Activated effector memory CD4-positive, alpha-beta T cell treated with Interleukin-2 at 50 U/mL for 16 hours (primary cell): ENCODE data around the gene WNK1.
"Not testable (repeated sequence)": the region's sequence is repeated elsewhere in the genome, so short reads cannot be mapped to it uniquely, and the experiment has no call there.

Source experiments
- DNase-seq: peaks from one replicate; pipeline ENCODE4 v3.0.0-alpha.2; 2020

Gene WNK1

DNA sequence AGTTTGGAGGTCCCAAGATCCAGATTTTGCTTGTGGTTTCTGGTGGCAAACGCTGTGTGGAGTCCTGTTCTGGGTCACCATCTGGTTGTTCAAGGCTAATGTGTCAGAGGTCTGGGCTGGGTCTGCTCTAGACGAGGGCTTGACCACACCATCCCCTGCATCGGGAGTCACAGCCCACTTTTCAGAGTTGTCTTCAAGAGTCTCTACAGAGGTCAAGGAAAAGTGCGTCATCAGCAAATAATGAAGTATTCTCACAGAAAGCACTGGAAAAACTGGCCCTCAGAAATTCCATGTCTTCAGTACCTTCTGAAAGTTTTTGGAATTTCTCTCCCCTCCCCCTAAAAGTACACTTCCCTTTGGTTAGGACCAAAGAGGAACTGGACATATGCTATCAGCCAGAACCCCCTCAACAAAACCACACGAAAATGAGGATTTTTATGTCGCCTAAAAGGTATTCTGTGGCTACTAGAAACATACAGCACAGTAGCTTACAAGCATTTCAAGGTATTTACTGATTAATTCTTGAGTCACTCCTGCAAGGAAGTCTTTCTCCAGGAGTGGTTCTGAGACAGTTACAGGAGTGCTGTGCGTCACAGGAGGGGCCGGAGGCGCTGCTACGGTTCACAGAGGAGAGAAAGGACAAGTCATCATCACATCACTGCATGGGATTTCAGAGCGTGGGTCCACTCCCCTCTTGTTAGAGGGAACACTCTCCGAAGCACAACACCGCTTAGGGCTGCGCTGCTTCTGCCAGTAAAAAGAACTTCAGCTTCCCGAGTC is 161.7 kb downstream of the WNK1 start:
- DNase-seq, result no peak

DNA sequence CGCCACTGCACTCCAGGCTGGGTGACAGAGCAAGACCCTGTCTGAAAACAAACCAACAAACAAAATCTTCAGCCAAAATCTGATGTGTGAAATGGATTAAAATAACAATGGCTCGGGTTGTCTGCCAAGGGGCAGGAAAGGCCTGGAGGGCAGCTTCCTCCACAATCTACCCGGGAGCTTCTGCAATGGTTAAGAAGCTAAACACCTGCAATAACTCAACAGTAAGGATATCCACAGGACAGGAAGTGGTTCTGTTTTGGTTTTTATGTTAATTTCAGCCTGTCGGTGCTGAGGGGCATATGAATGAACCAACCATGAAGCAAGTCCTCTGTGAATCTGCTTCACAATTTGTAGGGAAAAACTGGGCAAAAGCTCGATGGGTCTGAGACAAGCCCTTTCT is 162.7 kb downstream of the WNK1 start:
- no peak for DNase-seq

DNA sequence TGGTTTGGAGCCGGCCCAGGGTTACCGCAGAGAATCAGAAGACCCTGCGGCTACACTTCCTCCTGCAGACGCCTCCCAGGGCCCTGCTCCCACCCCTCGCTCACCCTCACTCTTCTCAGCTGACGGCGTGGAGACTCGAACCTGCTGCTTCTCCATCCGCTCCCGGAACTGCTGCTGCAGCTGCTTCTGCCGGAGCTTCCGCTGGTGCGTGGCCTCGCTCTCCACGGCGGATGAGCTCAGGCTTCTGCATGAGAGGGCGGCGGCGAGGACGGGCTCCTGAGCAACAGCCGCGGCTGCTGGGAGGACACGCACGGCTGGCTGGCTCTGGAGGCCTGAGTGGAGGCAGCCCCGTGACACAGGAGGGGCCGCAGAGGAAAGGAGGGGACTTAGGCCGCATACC is 163.9 kb downstream of the WNK1 start:
- DNase-seq, result no peak

DNA sequence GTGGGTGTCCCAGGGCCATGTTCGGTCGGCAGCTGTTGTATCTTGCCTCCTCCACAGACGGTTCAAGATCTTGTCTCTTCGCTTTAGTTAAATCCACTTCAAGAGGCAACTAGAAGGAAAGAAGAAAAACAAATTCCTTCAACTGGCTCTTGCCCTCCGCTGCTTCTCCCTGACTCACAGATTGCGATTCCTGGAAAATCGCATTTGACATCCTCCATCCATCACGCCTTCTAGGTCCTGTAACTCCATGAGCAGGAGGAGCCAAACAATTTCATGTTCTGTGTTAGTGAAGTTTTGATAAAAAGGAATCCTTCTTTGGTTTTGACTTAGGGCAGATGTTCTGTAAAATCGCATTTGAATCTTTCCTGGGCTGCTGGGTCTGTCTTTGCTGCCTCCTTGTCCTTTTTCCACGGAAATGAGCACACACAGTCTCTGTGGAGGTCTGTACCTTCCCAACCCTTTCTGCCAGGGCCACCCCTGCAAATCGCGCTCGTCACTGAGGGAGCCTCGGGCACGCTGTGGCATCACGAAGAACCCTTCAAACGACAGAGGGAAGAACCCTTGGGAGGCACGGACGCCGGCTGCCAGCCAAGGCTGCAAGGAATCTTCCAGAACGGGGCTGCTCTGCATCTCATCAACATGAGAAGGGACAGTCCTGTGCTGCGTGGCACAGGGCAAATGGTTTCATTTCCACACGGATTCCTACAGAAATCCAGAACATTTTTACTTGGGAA is 164.5 kb downstream of the WNK1 start:
- no peak for DNase-seq

DNA sequence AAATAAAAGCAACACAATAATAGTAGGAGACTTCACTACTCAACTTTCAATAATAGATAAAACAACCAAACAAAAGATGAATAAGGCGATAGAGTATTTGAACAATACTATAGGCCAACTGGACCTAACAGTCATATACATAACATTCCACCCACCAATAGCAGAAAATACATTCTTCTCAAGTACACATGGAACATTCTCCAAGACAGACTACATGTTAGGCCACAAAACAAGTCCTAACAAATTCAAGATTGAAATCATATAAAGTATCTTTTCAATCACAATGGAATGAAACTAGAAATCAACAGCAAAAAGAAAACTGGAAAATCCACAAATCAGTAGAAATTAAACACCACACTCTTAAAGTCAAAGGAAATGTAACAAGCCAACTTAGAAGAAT is 168.3 kb downstream of the WNK1 start:
- no peak for DNase-seq

DNA sequence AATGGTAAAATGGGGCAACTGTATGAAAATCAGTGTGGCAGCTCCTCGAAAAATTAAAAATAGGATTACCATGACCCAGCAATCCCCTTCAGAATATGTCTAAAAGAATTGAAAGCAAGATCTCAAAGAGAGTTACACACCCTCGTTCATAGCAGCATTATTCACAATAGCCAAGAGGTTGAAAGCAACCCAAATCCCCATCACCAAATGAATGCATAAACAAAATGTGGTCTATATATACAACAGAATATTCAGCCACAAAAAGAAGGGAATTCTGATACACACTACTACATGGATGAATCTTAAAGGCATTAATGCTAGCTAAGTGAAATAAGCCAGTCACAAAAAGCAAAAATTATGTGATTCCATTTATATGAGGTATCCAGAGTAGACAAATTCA is 169.9 kb downstream of the WNK1 start:
- DNase-seq, result no peak

DNA sequence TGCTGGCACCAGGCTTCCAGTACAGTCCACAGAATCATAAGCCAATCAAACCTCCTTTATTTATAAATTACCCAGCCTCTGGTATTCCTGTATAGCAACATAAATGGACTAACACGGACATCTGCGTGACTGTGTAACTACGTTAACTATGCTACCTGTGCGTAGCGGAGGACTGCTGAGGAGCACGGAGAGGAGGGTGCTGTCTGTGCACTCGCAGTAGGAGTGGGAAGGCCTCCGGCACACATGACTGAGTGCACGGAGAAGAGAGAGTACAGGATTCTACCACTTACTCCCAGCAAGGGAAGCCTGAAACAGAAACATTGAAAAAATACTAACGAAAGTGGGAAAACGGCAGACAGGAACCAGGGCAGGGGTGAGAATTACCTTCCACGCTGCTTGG is 174.3 kb downstream of the WNK1 start:
- DNase-seq, result no peak

DNA sequence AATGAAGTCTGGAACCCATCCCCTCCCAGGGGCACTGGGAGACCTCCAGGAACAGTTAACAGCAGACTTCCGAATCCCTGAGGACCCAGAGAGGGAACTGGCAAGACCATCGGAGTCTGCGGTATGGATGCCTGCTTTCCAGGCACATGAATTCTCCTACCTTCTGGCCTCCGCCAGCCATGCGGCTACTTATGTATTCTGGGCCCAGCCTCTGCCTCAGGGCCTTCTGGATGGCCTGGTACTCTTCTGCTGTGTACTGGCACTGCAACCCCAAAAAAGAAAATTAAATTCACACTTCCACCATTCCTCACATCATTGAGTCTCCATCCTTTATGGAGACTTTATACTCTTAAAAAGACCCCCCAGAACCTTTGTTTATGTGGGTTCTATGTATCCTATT is 178.7 kb downstream of the WNK1 start:
- DNase-seq, result no peak

DNA sequence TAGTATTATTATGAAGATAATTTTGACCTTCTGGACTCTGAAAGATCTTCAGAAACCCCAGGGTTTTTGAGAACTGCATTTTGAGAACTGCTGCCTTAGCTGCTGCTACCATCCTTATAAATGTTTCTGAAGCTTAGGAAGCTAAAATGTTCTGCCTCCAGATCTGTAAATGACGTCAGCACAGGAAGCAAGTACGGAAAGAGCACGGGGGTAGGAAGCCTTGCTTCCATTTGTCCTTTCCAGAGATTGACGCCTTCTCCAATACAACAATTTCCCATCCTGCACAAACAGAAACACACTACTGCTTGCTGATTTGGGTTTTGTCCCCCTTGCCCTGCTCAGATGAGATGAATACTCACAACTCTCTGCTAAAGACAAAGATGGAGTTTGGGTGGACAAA is 179.2 kb downstream of the WNK1 start:
- DNase-seq, result no peak

DNA sequence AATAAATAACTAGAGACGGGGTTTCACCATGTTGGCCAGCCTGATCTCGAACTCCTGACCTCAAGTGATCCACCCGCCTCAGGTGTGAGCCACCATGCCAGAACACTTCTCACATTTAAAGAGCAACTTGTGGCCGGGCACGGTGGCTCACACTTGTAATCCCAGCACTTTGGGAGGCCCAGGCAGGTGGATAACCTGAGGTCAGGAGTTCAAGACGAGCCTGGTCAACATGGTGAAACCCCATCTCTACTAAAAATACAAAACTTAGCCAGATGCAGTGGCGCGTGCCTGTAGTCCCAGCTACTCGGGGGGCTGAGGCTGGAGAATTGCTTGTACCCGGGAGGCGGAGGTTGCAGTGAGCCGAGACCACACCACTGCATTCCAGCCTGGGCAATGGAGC is 183.5 kb downstream of the WNK1 start:
- not testable (repeated sequence) for DNase-seq

DNA sequence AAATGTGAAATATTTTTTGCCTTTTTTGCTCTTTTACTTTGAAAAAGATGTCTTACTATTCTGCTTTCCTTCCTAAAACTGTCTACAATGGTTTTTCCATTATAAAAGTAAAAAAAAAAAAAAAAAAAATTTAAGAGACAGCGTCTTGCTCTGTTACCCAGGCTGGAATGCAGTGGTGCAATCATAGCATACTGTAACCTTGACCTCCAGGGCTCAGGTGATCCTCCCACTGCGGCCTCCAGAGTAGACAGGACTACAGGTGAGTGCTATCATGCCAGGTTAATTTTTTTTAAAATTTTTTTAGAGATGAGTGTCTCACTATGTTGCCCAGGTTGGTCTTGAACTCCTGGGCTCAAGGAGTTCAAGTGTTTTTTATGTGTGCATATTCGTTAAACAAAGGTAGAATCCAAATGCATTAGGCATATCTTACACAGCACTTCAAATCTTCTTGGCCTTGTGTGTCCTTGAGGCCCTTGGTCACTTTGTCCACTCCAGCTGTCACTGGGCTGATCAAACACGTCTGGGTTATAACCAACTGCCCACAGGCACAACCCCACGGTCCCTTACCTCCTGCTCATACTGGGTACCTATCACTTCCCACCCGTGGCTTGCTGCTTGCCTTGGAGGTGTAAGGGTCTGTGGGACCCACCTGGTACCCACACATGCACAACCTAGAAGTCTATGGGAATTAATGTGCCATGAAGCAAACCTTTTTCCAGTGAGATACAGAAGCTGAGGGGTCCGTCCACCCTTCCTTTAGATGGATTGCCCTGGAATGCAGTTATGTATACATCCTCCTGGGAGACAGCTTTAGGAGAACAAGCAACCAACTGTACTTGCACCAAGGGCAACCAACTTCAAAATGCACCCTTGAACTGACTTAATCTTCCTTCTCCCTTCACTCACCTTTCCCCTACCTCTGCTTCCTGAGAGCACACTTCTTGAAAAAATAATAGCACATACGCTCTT is 184.3 kb downstream of the WNK1 start:
- no peak for DNase-seq

DNA sequence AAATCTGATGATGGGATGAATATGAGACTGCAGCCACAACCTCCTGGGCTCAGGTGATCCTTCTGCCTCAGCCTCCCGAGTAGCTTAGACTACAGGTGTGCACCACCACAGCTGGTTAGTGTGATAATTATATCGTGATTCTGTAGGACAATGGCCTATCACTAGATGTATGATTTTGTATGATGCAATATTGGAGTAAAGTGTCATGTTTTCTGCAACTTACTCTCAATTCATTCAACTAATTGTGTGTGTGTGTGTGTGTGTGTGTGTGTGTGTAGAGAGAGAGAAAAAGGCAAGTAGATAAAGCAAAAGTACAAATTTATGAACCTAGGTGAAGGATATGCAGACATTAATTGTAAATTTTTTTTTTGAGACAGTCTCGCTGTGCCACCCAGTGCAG is 186.4 kb downstream of the WNK1 start:
- DNase-seq, result no peak

DNA sequence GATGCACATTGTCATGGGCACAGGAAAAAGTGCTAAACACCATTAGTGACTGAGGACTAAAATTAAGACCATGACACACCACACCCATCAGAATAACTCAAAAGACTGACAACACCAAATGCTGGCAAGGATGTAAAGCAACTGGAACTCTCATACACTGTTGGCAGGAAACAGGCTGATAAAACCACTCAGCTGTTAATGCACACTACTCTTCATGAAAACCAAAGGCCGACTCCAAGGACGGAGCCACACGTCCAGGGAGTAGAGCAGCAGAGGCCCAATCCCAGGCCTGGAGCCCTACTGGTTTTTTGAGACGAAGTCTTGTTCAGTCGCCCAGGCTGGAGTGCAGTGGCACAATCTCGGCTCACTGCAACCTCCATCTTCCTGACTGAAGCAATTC is 190.7 kb downstream of the WNK1 start:
- DNase-seq, result no peak

DNA sequence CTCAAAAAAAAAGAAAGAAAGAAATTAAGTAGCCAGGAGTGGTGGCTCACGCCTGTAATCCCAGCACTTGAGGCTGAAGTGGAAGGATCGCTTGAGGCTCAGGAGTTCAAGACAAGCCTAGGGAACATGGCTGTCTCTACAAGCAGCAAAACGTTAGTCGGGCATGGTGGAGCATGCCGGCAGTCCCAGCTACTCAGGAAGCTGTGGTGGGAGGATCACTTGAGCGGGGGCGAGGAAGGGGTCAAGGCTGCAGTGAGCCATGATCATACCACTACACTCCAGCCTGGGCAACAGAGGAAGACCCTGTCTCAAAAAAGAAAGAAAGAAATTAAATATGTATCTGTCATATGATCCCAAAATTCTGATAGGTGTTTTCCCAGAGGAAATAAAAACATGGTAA is 191.8 kb downstream of the WNK1 start:
- DNase-seq, result no peak

DNA sequence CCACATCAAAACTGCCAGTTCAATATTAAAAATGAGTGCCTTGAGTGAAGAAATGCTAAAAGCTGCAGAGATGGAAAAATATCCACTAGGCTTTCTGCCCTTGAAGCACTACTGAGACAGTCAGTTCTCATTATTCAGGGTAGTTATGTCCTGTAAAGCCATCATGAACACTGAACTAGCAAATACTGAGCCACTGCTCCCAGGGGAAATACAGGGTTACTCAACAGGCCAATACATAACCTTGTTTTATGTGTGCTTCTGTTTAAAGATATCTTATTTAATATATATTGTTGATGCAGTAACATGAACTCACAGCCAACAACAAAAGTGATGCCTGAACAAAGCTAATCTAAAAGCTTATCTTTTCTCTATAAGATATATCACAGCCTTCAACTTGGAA is 193.8 kb downstream of the WNK1 start:
- DNase-seq, result no peak

DNA sequence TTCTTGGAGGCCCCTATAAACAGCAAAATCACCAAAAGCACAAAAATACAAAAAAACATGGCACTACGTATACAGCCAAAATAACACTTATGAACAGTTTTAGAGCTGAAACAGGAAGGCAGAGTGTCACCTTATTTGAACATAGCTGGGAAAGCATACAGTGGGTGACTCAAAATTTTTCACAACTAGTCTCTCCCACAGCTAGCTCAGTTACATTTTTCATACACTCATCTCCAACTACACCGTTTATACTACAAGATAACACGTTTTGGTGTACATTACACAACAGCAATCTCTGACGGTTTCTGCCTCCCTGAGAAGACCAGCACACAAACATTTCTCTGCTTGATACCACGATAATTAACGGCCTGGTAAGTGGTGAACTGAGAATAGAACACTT is 194.3 kb downstream of the WNK1 start:
- no peak for DNase-seq

DNA sequence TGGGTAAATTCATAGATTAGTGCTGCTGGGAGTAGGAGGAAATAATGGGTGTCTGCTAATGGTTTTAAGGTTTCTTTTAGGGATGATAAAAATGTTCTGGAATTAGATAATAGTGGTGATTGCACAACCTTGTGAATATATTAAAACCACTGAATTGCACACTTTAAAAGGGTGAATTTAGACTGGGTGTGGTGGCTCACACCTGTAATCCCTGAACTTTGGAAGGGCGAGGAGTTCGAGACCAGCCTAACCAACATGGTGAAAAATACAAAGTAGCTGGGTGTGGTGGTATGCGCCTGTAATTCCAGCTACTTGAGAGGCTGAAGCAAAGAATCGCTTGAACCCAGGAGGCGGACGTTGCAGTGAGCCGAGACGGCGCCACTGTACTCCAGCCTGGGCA is 195.9 kb downstream of the WNK1 start:
- DNase-seq, result no peak

DNA sequence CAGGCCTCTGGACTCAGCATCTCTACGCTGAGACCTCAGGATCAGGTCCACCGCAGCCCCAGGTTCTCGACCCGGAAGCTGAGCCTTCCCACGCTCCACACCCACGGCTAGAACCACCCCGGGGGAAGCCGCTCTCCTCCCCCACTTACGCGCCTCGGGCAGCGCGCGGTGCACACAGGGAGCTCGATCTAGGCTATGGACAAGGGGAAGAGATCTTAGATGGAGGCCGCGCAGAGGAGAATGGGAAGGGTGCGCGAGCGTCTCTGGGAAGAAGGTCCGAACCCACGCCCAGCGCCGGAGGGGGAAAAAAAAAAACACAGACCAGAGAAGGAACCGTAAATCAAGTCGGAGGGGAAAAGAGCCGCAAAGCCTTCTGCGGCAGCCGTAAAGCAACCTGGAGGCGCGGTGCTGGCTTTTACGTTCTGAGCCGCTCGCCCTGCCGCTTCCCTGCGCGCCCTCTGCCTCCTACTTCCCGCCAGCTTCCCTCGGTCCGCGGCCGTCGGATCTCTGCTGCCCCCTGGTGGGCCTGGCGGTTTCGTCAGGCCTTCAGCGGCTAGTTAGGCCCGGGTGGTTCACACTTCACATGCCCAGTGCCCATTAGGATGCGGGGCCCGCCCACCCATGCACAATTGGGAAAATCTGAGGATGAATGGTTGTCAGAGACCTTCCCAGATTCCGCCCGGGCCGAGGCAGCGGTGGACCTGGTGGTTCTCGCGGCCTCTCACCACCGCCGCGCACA is 197.2 kb downstream of the WNK1 start, which contains the start of gene RAD52:
RAD52 (minus strand) TSS at position 242 of the 739 bp plus-strand sequence. CDS start 16,636 bp downstream, outside the sequence.
- DNase-seq, result peak; percentile 95

DNA sequence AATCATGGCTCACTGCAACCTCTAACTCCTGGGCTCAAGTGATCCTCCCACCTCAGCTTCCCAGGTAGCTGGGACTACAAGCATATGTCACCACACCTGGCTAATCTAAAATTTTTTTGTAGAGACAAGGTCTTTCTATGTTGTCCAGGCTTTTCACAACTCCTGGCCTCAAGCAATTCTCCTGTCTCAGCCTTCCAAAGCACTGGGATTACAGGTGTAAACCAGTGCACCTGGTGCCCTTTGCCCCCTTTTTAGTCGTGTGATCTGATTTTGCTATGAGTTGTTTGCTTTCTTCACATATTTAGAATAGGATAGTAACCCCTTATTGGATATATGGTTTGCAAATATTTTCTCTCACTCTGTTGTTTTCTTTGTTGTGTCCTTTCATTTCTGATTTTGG is 198.8 kb downstream of the WNK1 start:
- DNase-seq, result no peak

DNA sequence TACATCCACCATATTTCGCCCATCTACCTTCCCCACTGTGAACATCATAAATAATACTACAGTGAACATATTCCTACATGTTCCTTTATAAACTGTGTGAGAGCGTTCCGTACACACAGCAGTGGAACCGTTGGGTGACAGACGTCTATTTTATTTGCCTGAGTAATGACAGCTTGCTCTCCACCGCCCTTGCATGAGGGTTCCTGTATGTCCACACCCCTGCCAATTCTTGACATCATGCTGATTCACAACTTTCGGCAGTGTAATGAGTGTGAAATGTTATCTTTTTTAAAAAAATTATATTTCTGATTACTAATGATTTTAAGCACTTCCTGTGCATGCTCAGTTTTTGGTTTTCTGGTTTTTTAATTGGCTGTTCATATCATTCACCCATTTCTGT is 201.4 kb downstream of the WNK1 start:
- DNase-seq, result no peak

DNA sequence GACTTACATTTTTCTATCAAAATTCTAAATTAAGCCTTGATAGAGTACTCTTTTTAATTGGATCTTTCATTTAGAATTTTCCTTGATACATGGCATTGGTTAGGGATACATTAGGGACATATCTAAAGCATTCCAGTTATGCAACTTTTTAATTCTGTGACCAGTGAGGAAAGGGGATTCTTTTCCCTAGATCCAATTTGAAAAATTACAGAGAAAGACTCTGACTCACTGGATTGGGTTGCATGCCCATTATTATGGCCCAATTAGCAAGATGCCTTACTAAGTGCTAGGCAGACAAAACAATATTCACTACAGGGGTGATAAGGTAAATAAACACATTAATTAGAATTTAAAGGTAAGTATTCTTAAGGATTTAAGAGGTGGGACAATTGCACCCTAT is 202.4 kb downstream of the WNK1 start:
- DNase-seq, result no peak

DNA sequence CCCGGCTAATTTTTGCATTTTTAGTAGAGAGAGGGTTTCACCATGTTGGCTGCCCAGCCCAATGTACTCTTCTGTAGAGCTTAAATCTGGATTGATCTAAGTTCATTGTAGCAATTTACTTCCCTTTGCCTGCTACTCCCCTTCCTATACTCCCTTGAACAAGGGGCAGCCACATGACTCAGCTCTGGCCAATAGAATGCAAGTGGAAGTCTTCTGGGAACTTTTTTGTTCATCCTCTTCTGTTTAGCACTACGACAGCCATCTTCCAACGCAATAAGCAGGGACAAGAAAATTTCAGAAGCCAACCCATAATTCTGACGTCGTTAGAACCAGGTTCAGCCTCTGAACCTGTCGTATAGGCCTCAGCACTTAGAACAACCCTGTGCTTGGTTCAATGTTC is 203.6 kb downstream of the WNK1 start:
- no peak for DNase-seq
